Type B pancreatic cell (in vitro differentiated cells): ENCODE measurements around the gene NDUFA9. TPM values are rescaled to one million over a fixed set of nuclear protein-coding genes. Genes with fewer than 3 reads are reported as not detected.

Experiments
- DNase-seq: peaks from one replicate; pipeline ENCODE4 v3.0.0; 2021; ENCODE audit warnings: mixed read lengths; ENCODE audit not compliant: unreplicated experiment; ENCODE audit errors: extremely low spot score
- H3K27ac Mint-ChIP-seq: 2 replicates; pipeline ENCODE4 v1.8.0; 2021; ENCODE audit warnings: mild to moderate bottlenecking, mixed read lengths
- H3K27me3 Mint-ChIP-seq: 2 replicates; pipeline ENCODE4 v1.8.0; 2021; ENCODE audit warnings: mixed read lengths
- H3K36me3 Mint-ChIP-seq: 2 replicates; pipeline ENCODE4 v1.8.0; 2021; ENCODE audit warnings: mixed read lengths
- H3K4me1 Mint-ChIP-seq: one replicate; pipeline ENCODE4 v1.8.0; 2021; ENCODE audit warnings: mixed read lengths; ENCODE audit not compliant: unreplicated experiment
- H3K4me3 Mint-ChIP-seq: 2 replicates; pipeline ENCODE4 v1.8.0; 2021; ENCODE audit warnings: mild to moderate bottlenecking, mixed read lengths
- H3K9me3 Mint-ChIP-seq: 2 replicates; pipeline ENCODE4 v1.8.0; 2021; ENCODE audit warnings: mixed read lengths
- CTCF ChIP-seq: fragments of 200-600 bp; sonication (generic); conservative IDR thresholded peaks from 2 replicates; pipeline ENCODE4 v1.5.0; 2021; ENCODE audit warnings: antibody characterized with exemption, mild to moderate bottlenecking
- total RNA-seq: library from RNA; stranded (reverse); gene quantifications from 2 replicates; pipeline ENCODE4 v1.2.1, GENCODE V29; 2021; ENCODE audit warnings: low replicate concordance

Gene NDUFA9
- total RNA-seq, 1 donor from 2014 or later, result 90.5 TPM

GRCh38 chr12:4690760-4691159, 41.8 kb downstream of the NDUFA9 start:
- no peaks in the 10 kb centered on the region for H3K9me3 Mint-ChIP-seq
- no peak overlapping the region for H3K27ac Mint-ChIP-seq
- no peak for TF ChIP-seq CTCF
- no peak for DNase-seq
- no peaks in the 10 kb centered on the region for H3K4me1 Mint-ChIP-seq
- no peaks in the 10 kb centered on the region for H3K27me3 Mint-ChIP-seq
- peaks cover 58% of the 10 kb centered on the region for H3K36me3 Mint-ChIP-seq
- H3K4me3 Mint-ChIP-seq, result no peak overlapping the region

Other genes starting within 250 kb of the NDUFA9 start
- gene FGF6, start 203.3 kb upstream of the NDUFA9 start, total RNA-seq, result not detected in 2 replicates
- 20.7 and 26.6 TPM in 2 replicates for gene RAD51AP1, start 110.2 kb upstream of the NDUFA9 start, total RNA-seq
- gene DYRK4, start 86.9 kb upstream of the NDUFA9 start, total RNA-seq, result 31.6 and 57.7 TPM in 2 replicates
- 3.8 and 7.6 TPM in 2 replicates for gene AKAP3, start 63 bp upstream of the NDUFA9 start, total RNA-seq
- gene GALNT8, start 71.3 kb downstream of the NDUFA9 start, total RNA-seq, result 5.2 and 7.1 TPM in 2 replicates